Panc1 (cell line): ENCODE results near the gene HOXB7. TPM values are rescaled to one million over a fixed set of nuclear protein-coding genes. Genes with fewer than 3 reads are reported as not detected.
A peak's percentile ranks its signal among the peaks of the same experiment; 100 is the strongest.

Source experiments
- ATAC-seq: fragments of 200-7000 bp; cut with Tn5 transposase; 2 replicates; pipeline ENCODE4 v1.9.1; 2020; ENCODE audit warnings: mild to moderate bottlenecking, moderate library complexity
- BruUV-seq: library from RNA; stranded (reverse); fragments of 400-500 nt; replicated peaks from 2 replicates; lab custom pipeline; 2021; lab: Mats Ljungman, UMichigan
- CTCF ChIA-PET: fragments of 300-600 bp; sonication (Branson Sonifier 250); formaldehyde crosslinking; loops from one replicate; lab custom pipeline; 2022; ENCODE audit warnings: antibody characterized with exemption; lab: Charles Lee
- POLR2A ChIA-PET: fragments of 300-600 bp; sonication (Branson Sonifier 250); formaldehyde crosslinking; loops from one replicate; lab custom pipeline; 2022; ENCODE audit warnings: antibody characterized with exemption; lab: Charles Lee
- DNase-seq: peaks from one replicate; pipeline ENCODE4 v3.0.0-alpha.2; 2010; ENCODE audit warnings: low read depth, low spot score
- H3K27ac ChIP-seq: 2 replicates; pipeline ENCODE4 v1.5.1; 2011; ENCODE audit warnings: mild to moderate bottlenecking, low read length, inconsistent platforms
- H3K27me3 ChIP-seq: fragments of 200-500 bp; sonication (Bioruptor generic); 2 replicates; pipeline ENCODE4 v1.6.0; 2014; ENCODE audit warnings: low read length, inconsistent platforms; ENCODE audit not compliant: control insufficient read depth, insufficient read depth
- H3K36me3 ChIP-seq: fragments of 200-500 bp; sonication (Bioruptor generic); 2 replicates; pipeline ENCODE4 v1.5.1; 2014; ENCODE audit warnings: inconsistent platforms, mild to moderate bottlenecking, low read length, moderate library complexity; ENCODE audit not compliant: control insufficient read depth, insufficient read depth
- H3K4me1 ChIP-seq: 2 replicates; pipeline ENCODE4 v1.5.1; 2011; ENCODE audit warnings: inconsistent platforms, mild to moderate bottlenecking, low read length, moderate library complexity; ENCODE audit not compliant: control insufficient read depth, insufficient read depth
- H3K4me3 ChIP-seq, 2 experiments: 2 replicates each; pipeline ENCODE4 v1.5.1; 2011 to 2012; ENCODE audit warnings: low read depth in 2 of 2, low read length in 2 of 2, mild to moderate bottlenecking in 2 of 2, inconsistent platforms in 1 of 2, moderate library complexity in 1 of 2
- H3K9me3 ChIP-seq: fragments of 200-500 bp; sonication (Bioruptor generic); 2 replicates; pipeline ENCODE4 v1.5.1; 2014; ENCODE audit warnings: low read depth, mild to moderate bottlenecking, inconsistent platforms, low read length, moderate library complexity; ENCODE audit not compliant: control insufficient read depth, insufficient read depth
- CTCF ChIP-seq: fragments of 450-650 bp; IDR thresholded peaks from 2 replicates; pipeline ENCODE4 v1.5.1; 2017; ENCODE audit warnings: mild to moderate bottlenecking
- POLR2AphosphoS5 ChIP-seq: IDR thresholded peaks from 2 replicates; pipeline ENCODE4 v1.6.1; 2012; ENCODE audit warnings: mild to moderate bottlenecking, low read depth, low read length, moderate library complexity
- REST ChIP-seq, 2 experiments: IDR thresholded peaks; 2 replicates each; pipeline ENCODE4 v1.6.1; 2011 to 2012; ENCODE audit warnings: low read depth in 2 of 2, control low read depth in 1 of 2, low read length in 1 of 2, mild to moderate bottlenecking in 1 of 2, moderate library complexity in 1 of 2; ENCODE audit not compliant: insufficient read depth in 1 of 2
- SIN3A ChIP-seq: IDR thresholded peaks from 2 replicates; pipeline ENCODE4 v1.6.1; 2012; ENCODE audit warnings: low read depth, mild to moderate bottlenecking, low read length, moderate library complexity, borderline replicate concordance; ENCODE audit not compliant: insufficient read depth
- TCF7L2 ChIP-seq: IDR thresholded peaks from 2 replicates; pipeline ENCODE4 v1.6.1; 2011; ENCODE audit warnings: mild to moderate bottlenecking, low read depth, low read length, inconsistent platforms
- in situ Hi-C: cut with HindIII; loops from 2 replicates; pipeline ENCODE4 v1.10.0; 2016; ENCODE audit warnings: low sequenced_read_pairs, low pct_unique_long_range_greater_than_20kb
- intact Hi-C: fragments of 100-400 bp; cut with micrococcal nuclease; formaldehyde crosslinking; loops from one replicate; pipeline ENCODE4 v1.10.0; 2022; ENCODE audit not compliant: unreplicated experiment
- total RNA-seq: library from RNA; stranded (reverse); gene quantifications from one replicate; pipeline ENCODE4 v1.2.1, GENCODE V29; 2021; ENCODE audit not compliant: unreplicated experiment

HOXB7 gene
- total RNA-seq, 1 experiment from 2014 or later: 44.0 TPM

- peaks cover 56% of the 10 kb centered on the region for H3K4me1 ChIP-seq
- in situ Hi-C loops: no loop called here
- H3K4me3 ChIP-seq: peak overlapping the region; percentile 70 to 99
- H3K27me3 ChIP-seq: no peaks in the 10 kb centered on the region
- ChIA-PET POLR2A (interaction anchor here (0.5 to 2.8 kb wide), 6 partner anchors 9 to 650 kb away, joined by 3 to 8 read pairs (median 4); partner anchors contain the start of gene HOXB8), CTCF (no interaction called here)
- H3K9me3 ChIP-seq: no peaks in the 10 kb centered on the region
- peaks cover 2% of the 10 kb centered on the region for H3K36me3 ChIP-seq
- BruUV-seq: no TSS peak
- no peak for ATAC-seq
- TF ChIP-seq SIN3A (0 out of 2 replicates have a peak, but pooled peaks have one; percentile 32), TCF7L2 (no peak), POLR2AphosphoS5 (no peak), REST (IDR thresholded peaks at IDR 0.05; ENCODE audit: insufficient read depth in 1 of 2, low read depth in 2 of 2, low read length in 1 of 2) (no peak)
- DNase-seq: no peak
- intact Hi-C loops: loop anchor here (5.0 kb wide), 1 partner anchor 941 kb away; no protein-coding TSS in a partner anchor
- H3K27ac ChIP-seq: peak overlapping the region; percentile 99
These were observed 4.6 kb downstream of the HOXB7 start for GRCh38 chr17:48605991-48606891.

- ChIA-PET CTCF (no interaction called here), POLR2A (interaction anchor here (0.5 to 2.8 kb wide), 3 partner anchors 10 to 447 kb away, joined by 3 to 8 read pairs (median 3); partner anchors contain the start of gene HOXB8)
- H3K36me3 ChIP-seq: peaks cover 2% of the 10 kb centered on the region
- BruUV-seq: no TSS peak
- no peak; the same call in 1 of the 2 replicates for TF ChIP-seq TCF7L2
- TF ChIP-seq CTCF: no peak
- TF ChIP-seq POLR2AphosphoS5: no peak
- TF ChIP-seq SIN3A: peak; percentile 60; the same call in 1 of the 2 replicates
- no peak for TF ChIP-seq REST (IDR thresholded peaks at IDR 0.05; ENCODE audit: insufficient read depth in 1 of 2, low read depth in 2 of 2, low read length in 1 of 2)
- ATAC-seq: peak; percentile 17; the same call in 1 of the 2 replicates
- no peaks in the 10 kb centered on the region for H3K9me3 ChIP-seq
- in situ Hi-C loops: no loop called here
- peaks cover 53% of the 10 kb centered on the region for H3K4me1 ChIP-seq
- H3K4me3 ChIP-seq: peak overlapping the region; percentile 70 to 99
- DNase-seq: no peak
- H3K27me3 ChIP-seq: no peaks in the 10 kb centered on the region
- intact Hi-C loops: loop anchor here (5.0 kb wide), 1 partner anchor 942 kb away; no protein-coding TSS in a partner anchor
- H3K27ac ChIP-seq: peak overlapping the region; percentile 99
These were observed 5.4 kb downstream of the HOXB7 start for GRCh38 chr17:48605409-48605919.
